Neuronal stem cell (in vitro differentiated cells): ENCODE results near the gene ADCY2.

ENCODE experiments used
- DNase-seq: peaks from one replicate; pipeline ENCODE4 v3.0.0-alpha.2; 2013; ENCODE audit warnings: low spot score
- H2AFZ ChIP-seq: one replicate; pipeline ENCODE4 v1.6.1; 2013; ENCODE audit warnings: mild to moderate bottlenecking, low read length, inconsistent platforms
- H2AK5ac ChIP-seq: 2 replicates; pipeline ENCODE4 v1.6.1; 2013; ENCODE audit warnings: low read depth, mild to moderate bottlenecking, inconsistent platforms, low read length, moderate library complexity, mixed read lengths
- H2BK120ac ChIP-seq: 2 replicates; pipeline ENCODE4 v1.6.1; 2013; ENCODE audit warnings: low read depth, mild to moderate bottlenecking, inconsistent platforms, low read length, moderate library complexity, mixed read lengths
- H2BK12ac ChIP-seq: one replicate; pipeline ENCODE4 v1.6.1; 2013; ENCODE audit warnings: low read length, inconsistent platforms
- H2BK15ac ChIP-seq: 2 replicates; pipeline ENCODE4 v1.6.1; 2013; ENCODE audit warnings: mild to moderate bottlenecking, low read length, inconsistent platforms, mixed read lengths
- H2BK5ac ChIP-seq: one replicate; pipeline ENCODE4 v1.6.1; 2013; ENCODE audit warnings: inconsistent platforms, mild to moderate bottlenecking, low read length, moderate library complexity
- H3K14ac ChIP-seq: one replicate; pipeline ENCODE4 v1.6.1; 2013; ENCODE audit warnings: low read length, inconsistent platforms
- H3K18ac ChIP-seq: 2 replicates; pipeline ENCODE4 v1.6.1; 2013; ENCODE audit warnings: low read length, inconsistent platforms
- H3K23ac ChIP-seq: 2 replicates; pipeline ENCODE4 v1.6.1; 2013; ENCODE audit warnings: low read depth, mild to moderate bottlenecking, mixed read lengths, low read length, inconsistent platforms; ENCODE audit not compliant: poor library complexity
- H3K27ac ChIP-seq: replicated peaks from 3 replicates; pipeline ENCODE4 v1.5.1; 2013; ENCODE audit warnings: low read length, inconsistent platforms
- H3K27me3 ChIP-seq, 3 experiments: 2 replicates each; pipeline ENCODE4 v1.6.1; 2013; ENCODE audit warnings: low read length in 3 of 3, mild to moderate bottlenecking in 2 of 3, inconsistent platforms in 1 of 3, low read depth in 1 of 3, mixed read lengths in 1 of 3, moderate library complexity in 1 of 3; ENCODE audit not compliant: control insufficient read depth in 3 of 3, insufficient read depth in 3 of 3
- H3K36me3 ChIP-seq, 2 donors: replicated peaks in 1 of 2; 2 replicates each; pipeline ENCODE4 v1.6.1; 2013; ENCODE audit warnings: low read length in 2 of 2; ENCODE audit not compliant: control insufficient read depth in 2 of 2, insufficient read depth in 2 of 2
- H3K4ac ChIP-seq: 2 replicates; pipeline ENCODE4 v1.6.1; 2013; ENCODE audit warnings: inconsistent platforms, mild to moderate bottlenecking, low read length, moderate library complexity
- H3K4me1 ChIP-seq, 2 donors: 1 replicate in 1 of 2; 2 replicates in 1 of 2; pipeline ENCODE4 v1.6.1; 2013; ENCODE audit warnings: low read length in 2 of 2, low read depth in 1 of 2; ENCODE audit not compliant: control insufficient read depth in 2 of 2, insufficient read depth in 1 of 2
- H3K4me2 ChIP-seq: one replicate; pipeline ENCODE4 v1.6.1; 2013; ENCODE audit warnings: mild to moderate bottlenecking, low read length, inconsistent platforms; ENCODE audit not compliant: insufficient read depth, poor library complexity, severe bottlenecking
- H3K4me3 ChIP-seq, 2 donors: 2 replicates each; pipeline ENCODE4 v1.5.1; 2013; ENCODE audit warnings: low read length in 2 of 2, mild to moderate bottlenecking in 2 of 2, inconsistent platforms in 1 of 2, moderate library complexity in 1 of 2
- H3K79me1 ChIP-seq: one replicate; pipeline ENCODE4 v1.6.1; 2013; ENCODE audit warnings: low read depth, mild to moderate bottlenecking, inconsistent platforms, low read length, moderate library complexity
- H3K9ac ChIP-seq: one replicate; pipeline ENCODE4 v1.6.1; 2013; ENCODE audit warnings: mild to moderate bottlenecking, low read depth, low read length, inconsistent platforms; ENCODE audit not compliant: poor library complexity
- H3K9me3 ChIP-seq, 2 donors: replicated peaks in 1 of 2; 2 replicates each; pipeline versions ENCODE3 to v1.6.1; 2013; ENCODE audit warnings: low read length in 2 of 2, mild to moderate bottlenecking in 2 of 2, inconsistent platforms in 1 of 2, low read depth in 1 of 2, mixed read lengths in 1 of 2, moderate library complexity in 1 of 2; ENCODE audit not compliant: control insufficient read depth in 2 of 2, insufficient read depth in 1 of 2
- H4K8ac ChIP-seq: one replicate; pipeline ENCODE4 v1.6.1; 2013; ENCODE audit warnings: low read depth, mild to moderate bottlenecking, inconsistent platforms, low read length, moderate library complexity
- H4K91ac ChIP-seq: one replicate; pipeline ENCODE4 v1.6.1; 2013; ENCODE audit warnings: low read length, low read depth, mild to moderate bottlenecking, inconsistent platforms; ENCODE audit not compliant: poor library complexity
- WGBS, 2 donors: extraction: QIAGEN DNeasy Blood & Tissue Kit; methylation state at CpG; one replicate each; pipeline ENCODE4 v1.1.7; 2013; ENCODE audit warnings: missing lambda C conversion rate in 2 of 2, mixed read lengths in 1 of 2; ENCODE audit not compliant: insufficient read length in 2 of 2, insufficient replicate concordance in 1 of 2; ENCODE audit errors: extremely low coverage in 2 of 2; 5-methylcytosine and 5-hydroxymethylcytosine counted together

The ADCY2 gene

DNA sequence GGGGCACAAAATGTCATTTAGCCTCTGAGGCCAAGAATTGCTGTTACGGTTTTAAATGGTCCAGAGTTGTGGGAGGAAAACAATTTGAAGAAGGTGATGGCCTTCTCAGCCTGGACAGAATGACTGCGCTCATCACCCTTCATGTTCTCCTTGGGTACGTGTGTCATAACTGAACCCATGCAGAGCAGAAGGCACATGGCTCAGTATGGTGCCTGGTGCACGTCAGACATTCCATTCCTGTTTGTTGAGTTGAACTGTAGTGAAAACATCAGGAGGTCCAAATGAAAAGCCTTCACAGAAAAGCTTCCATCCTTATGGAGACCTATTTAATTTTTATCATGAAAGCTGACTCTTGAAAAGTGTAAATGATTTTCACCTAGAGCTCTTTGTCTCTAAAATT, 321.8 kb downstream of the ADCY2 start:
- no peak overlapping the region for H4K8ac ChIP-seq
- H3K18ac ChIP-seq, result no peak overlapping the region
- peaks cover 0 to 2% of the 10 kb centered on the region in 2 donors for H3K9me3 ChIP-seq
- no peak overlapping the region for H3K4me2 ChIP-seq
- WGBS, 2 donors, result no CpG with 5 or more reads among the region's 4 CpGs
- no peak overlapping the region for H3K27ac ChIP-seq
- H3K27me3 ChIP-seq, result no peaks in the 10 kb centered on the region
- no peak overlapping the region for H3K9ac ChIP-seq
- no peak overlapping the region for H2BK12ac ChIP-seq
- no peak overlapping the region for H3K14ac ChIP-seq
- no peak overlapping the region for H2AK5ac ChIP-seq
- no peak overlapping the region for H4K91ac ChIP-seq
- DNase-seq, result no peak
- H2BK120ac ChIP-seq, result no peak overlapping the region
- no peak overlapping the region for H3K4me3 ChIP-seq
- H3K79me1 ChIP-seq, result no peaks in the 10 kb centered on the region
- H2BK5ac ChIP-seq, result no peak overlapping the region
- H3K4me1 ChIP-seq, result no peaks in the 10 kb centered on the region
- no peak overlapping the region for H3K4ac ChIP-seq
- H3K36me3 ChIP-seq, result no peaks in the 10 kb centered on the region
- no peak overlapping the region for H2AFZ ChIP-seq
- no peak overlapping the region for H3K23ac ChIP-seq
- no peak overlapping the region for H2BK15ac ChIP-seq

DNA sequence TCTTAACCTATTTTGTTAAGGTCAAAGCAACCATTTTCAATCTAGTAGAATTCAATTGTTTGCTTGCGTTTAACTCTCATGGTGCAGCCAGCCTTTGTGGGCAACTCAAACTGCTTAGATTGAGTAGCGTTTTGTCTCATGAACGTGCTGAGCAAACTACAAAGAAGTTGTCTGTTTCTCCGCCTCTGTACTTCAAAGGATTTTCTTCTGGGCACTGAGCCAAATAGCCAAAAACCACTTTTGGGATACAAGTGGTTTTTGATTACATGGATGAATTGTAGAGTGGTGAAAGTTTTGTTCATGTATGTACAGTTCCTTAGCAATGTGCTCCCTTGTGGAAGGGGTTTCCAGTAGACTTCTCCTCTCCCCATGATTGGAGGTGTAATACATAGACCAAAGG, 332.1 kb downstream of the ADCY2 start:
- WGBS, 2 donors, result no CpG with 5 or more reads among the region's 4 CpGs
- H3K18ac ChIP-seq, result no peak overlapping the region

DNA sequence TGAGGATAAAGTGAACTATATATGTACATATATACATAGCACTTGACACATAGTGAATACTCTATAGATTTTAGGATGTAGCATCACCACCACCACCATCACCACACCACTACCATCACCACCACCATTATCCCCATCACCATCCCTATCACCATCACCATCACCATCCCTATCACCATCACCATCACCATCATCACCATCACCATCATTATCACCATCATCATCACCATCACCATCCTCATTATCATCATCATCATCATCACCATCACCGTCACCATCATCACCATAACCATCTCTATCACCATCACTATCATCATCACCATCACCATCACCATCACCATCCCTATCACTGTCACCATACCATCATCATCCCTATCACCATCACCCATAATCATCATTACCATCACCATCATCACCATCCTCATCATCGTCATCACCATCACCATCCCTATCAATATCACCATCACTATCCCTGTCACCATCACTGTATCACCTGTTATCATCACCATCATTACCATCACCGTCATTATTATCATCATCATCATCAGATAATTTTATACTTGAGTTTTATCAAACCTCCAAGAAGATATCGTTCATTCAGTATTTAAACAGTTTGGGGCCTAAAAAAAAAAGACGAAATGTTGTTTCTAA, 345.6 kb downstream of the ADCY2 start:
- no peak overlapping the region for H3K23ac ChIP-seq
- DNase-seq, result no peak
- H3K9me3 ChIP-seq, result peaks cover 0 to 2% of the 10 kb centered on the region in 2 donors
- no peak overlapping the region for H4K91ac ChIP-seq
- H3K27ac ChIP-seq, result no peak overlapping the region
- H2AK5ac ChIP-seq, result no peak overlapping the region
- peak overlapping the region in 1 of 2 donors; percentile 35 for H3K4me3 ChIP-seq
- no peak overlapping the region for H3K14ac ChIP-seq
- no peak overlapping the region for H3K18ac ChIP-seq
- H3K4me2 ChIP-seq, result no peak overlapping the region
- H3K4ac ChIP-seq, result no peak overlapping the region
- H3K9ac ChIP-seq, result no peak overlapping the region
- H2BK120ac ChIP-seq, result no peak overlapping the region
- H2AFZ ChIP-seq, result no peak overlapping the region
- H3K79me1 ChIP-seq, result no peaks in the 10 kb centered on the region
- no peak overlapping the region for H4K8ac ChIP-seq
- H2BK12ac ChIP-seq, result no peak overlapping the region
- no peak overlapping the region for H2BK15ac ChIP-seq
- H2BK5ac ChIP-seq, result no peak overlapping the region
- H3K27me3 ChIP-seq, result no peaks in the 10 kb centered on the region
- H3K4me1 ChIP-seq, result peaks cover 0 to 4% of the 10 kb centered on the region in 2 donors
- H3K36me3 ChIP-seq, result no peaks in the 10 kb centered on the region
- WGBS, 2 donors, result 100% methylated on average over 2 of the region's 5 CpGs

More for the DNA sequence above, 332.1 kb downstream of the ADCY2 start:
- H3K36me3 ChIP-seq, result no peaks in the 10 kb centered on the region
- H3K79me1 ChIP-seq, result no peaks in the 10 kb centered on the region
- H3K27me3 ChIP-seq, result no peaks in the 10 kb centered on the region
- no peak overlapping the region for H2BK15ac ChIP-seq
- no peaks in the 10 kb centered on the region for H3K9me3 ChIP-seq
- H2BK120ac ChIP-seq, result no peak overlapping the region
- H3K4me1 ChIP-seq, result no peaks in the 10 kb centered on the region
- no peak overlapping the region for H4K91ac ChIP-seq
- H3K4me2 ChIP-seq, result no peak overlapping the region
- no peak overlapping the region for H4K8ac ChIP-seq
- no peak overlapping the region for H3K14ac ChIP-seq
- H3K4ac ChIP-seq, result no peak overlapping the region
- no peak for DNase-seq
- no peak overlapping the region for H3K9ac ChIP-seq
- H2BK5ac ChIP-seq, result no peak overlapping the region
- no peak overlapping the region for H3K23ac ChIP-seq
- no peak overlapping the region for H3K27ac ChIP-seq
- H2AFZ ChIP-seq, result no peak overlapping the region
- no peak overlapping the region for H2BK12ac ChIP-seq
- no peak overlapping the region for H2AK5ac ChIP-seq
- H3K4me3 ChIP-seq, result no peak overlapping the region

DNA sequence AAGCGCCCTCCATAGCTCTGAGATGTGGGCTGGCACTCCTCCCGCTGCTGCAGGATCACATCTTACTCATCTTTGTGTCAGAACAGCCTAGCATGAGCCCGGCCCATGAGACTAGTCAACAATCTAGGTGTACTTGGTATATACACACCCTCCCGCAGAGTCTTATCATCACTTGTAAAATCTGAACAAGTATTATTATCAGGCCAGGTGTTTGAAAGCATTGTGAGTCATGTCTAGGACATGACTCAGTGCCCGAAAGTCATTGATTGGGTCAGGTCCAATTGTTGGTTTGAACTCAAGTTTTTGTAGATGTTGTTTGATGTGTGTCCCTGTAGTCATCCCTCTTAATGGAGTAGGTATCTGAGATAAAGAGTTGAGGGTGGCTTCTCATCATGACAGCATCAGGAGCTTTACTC, 346.3 kb downstream of the ADCY2 start:
- H4K8ac ChIP-seq, result no peak overlapping the region
- no peak overlapping the region for H3K18ac ChIP-seq
- H2BK5ac ChIP-seq, result no peak overlapping the region
- H2AK5ac ChIP-seq, result no peak overlapping the region
- no peak overlapping the region for H2BK120ac ChIP-seq
- no peak overlapping the region for H3K4me3 ChIP-seq
- H3K23ac ChIP-seq, result no peak overlapping the region
- no peak overlapping the region for H3K14ac ChIP-seq
- H3K79me1 ChIP-seq, result no peaks in the 10 kb centered on the region
- H3K4ac ChIP-seq, result no peak overlapping the region
- H3K9me3 ChIP-seq, result peaks cover 0 to 2% of the 10 kb centered on the region in 2 donors
- no peak overlapping the region for H2AFZ ChIP-seq
- H3K4me2 ChIP-seq, result no peak overlapping the region
- H3K36me3 ChIP-seq, result no peaks in the 10 kb centered on the region
- H4K91ac ChIP-seq, result no peak overlapping the region
- peaks cover 0 to 4% of the 10 kb centered on the region in 2 donors for H3K4me1 ChIP-seq
- WGBS, 2 donors, result no CpG with 5 or more reads among the region's 5 CpGs
- no peak overlapping the region for H3K27ac ChIP-seq
- no peak overlapping the region for H2BK12ac ChIP-seq
- H3K27me3 ChIP-seq, result no peaks in the 10 kb centered on the region
- no peak for DNase-seq
- no peak overlapping the region for H2BK15ac ChIP-seq
- no peak overlapping the region for H3K9ac ChIP-seq
